PC-3 (cell line): ENCODE results near the gene LDHAL6B. TPM values are rescaled to one million over a fixed set of nuclear protein-coding genes. Genes with fewer than 3 reads are reported as not detected.

Experiments used
- ATAC-seq: fragments of 200-7000 bp; cut with Tn5 transposase; 2 replicates; pipeline ENCODE4 v1.9.1; 2020; ENCODE audit warnings: mild to moderate bottlenecking, moderate library complexity
- BruUV-seq: library from RNA; stranded (reverse); fragments of 400-500 nt; replicated peaks from 2 replicates; lab custom pipeline; 2021; lab: Mats Ljungman, UMichigan
- CTCF ChIA-PET: fragments of 300-600 bp; sonication (Branson Sonifier 250); formaldehyde crosslinking; loops from one replicate; lab custom pipeline; 2022; ENCODE audit warnings: antibody characterized with exemption; lab: Charles Lee
- POLR2A ChIA-PET: fragments of 300-600 bp; sonication (Branson Sonifier 250); formaldehyde crosslinking; loops from one replicate; lab custom pipeline; 2022; ENCODE audit warnings: antibody characterized with exemption; ENCODE audit not compliant: unreplicated experiment; lab: Charles Lee
- DNase-seq: peaks from one replicate; pipeline ENCODE4 v3.0.0-alpha.2; 2015
- H2AFZ ChIP-seq: fragments of 300-600 bp; sonication (generic); 2 replicates; pipeline ENCODE4 v1.6.0; 2016; ENCODE audit warnings: antibody characterized with exemption, low read length
- H3F3A ChIP-seq: fragments of 300-600 bp; sonication (generic); one replicate; pipeline ENCODE4 v1.6.0; 2017; ENCODE audit warnings: antibody characterized with exemption, low read length, control low read depth, mild to moderate bottlenecking; ENCODE audit not compliant: unreplicated experiment
- H3K27ac ChIP-seq: fragments of 300-600 bp; sonication (generic); 2 replicates; pipeline ENCODE4 v1.5.1; 2016; ENCODE audit warnings: mild to moderate bottlenecking, low read length
- H3K27me3 ChIP-seq: fragments of 300-600 bp; sonication (generic); 2 replicates; pipeline ENCODE4 v1.6.1; 2016; ENCODE audit warnings: low read length, mixed read lengths
- H3K36me3 ChIP-seq: fragments of 300-600 bp; sonication (generic); 2 replicates; pipeline ENCODE4 v1.6.1; 2016; ENCODE audit warnings: low read depth, mixed run types, low read length, mixed read lengths
- H3K4me1 ChIP-seq: fragments of 300-600 bp; sonication (generic); 2 replicates; pipeline ENCODE4 v1.5.1; 2016; ENCODE audit warnings: low read length; ENCODE audit not compliant: insufficient read depth
- H3K4me2 ChIP-seq: fragments of 300-600 bp; sonication (generic); 2 replicates; pipeline ENCODE4 v1.6.0; 2016; ENCODE audit warnings: low read length
- H3K4me3 ChIP-seq: fragments of 300-600 bp; sonication (generic); 2 replicates; pipeline ENCODE4 v1.5.1; 2016; ENCODE audit warnings: mild to moderate bottlenecking, low read length, mixed read lengths
- H3K79me2 ChIP-seq: fragments of 300-600 bp; sonication (generic); 2 replicates; pipeline ENCODE4 v1.6.1; 2017; ENCODE audit warnings: low read length, mixed read lengths
- H3K9ac ChIP-seq: fragments of 300-600 bp; sonication (generic); 2 replicates; pipeline ENCODE4 v1.6.0; 2016; ENCODE audit warnings: mild to moderate bottlenecking, low read length
- H3K9me2 ChIP-seq: fragments of 300-600 bp; sonication (generic); replicated peaks from 2 replicates; pipeline ENCODE4 v1.6.1; 2016; ENCODE audit warnings: mixed run types, low read length, mixed read lengths
- H3K9me3 ChIP-seq: fragments of 300-600 bp; sonication (generic); 2 replicates; pipeline ENCODE4 v1.6.1; 2016; ENCODE audit warnings: low read length, mixed read lengths
- H4K20me1 ChIP-seq: fragments of 300-600 bp; sonication (generic); 2 replicates; pipeline ENCODE4 v1.6.1; 2016; ENCODE audit warnings: low read length, mixed read lengths
- CTCF ChIP-seq: fragments of 300-600 bp; sonication (generic); conservative IDR thresholded peaks from 2 replicates; pipeline ENCODE4 v1.5.1; 2017; ENCODE audit warnings: antibody characterized with exemption, low read depth, mild to moderate bottlenecking, low read length
- EZH2 ChIP-seq: fragments of 300-600 bp; sonication (generic); IDR thresholded peaks from one replicate; pipeline ENCODE4 v1.6.1; 2017; ENCODE audit warnings: antibody characterized with exemption, mild to moderate bottlenecking, low read length; ENCODE audit not compliant: unreplicated experiment
- EZH2phosphoT487 ChIP-seq: fragments of 300-600 bp; sonication (generic); IDR thresholded peaks from 2 replicates; pipeline ENCODE4 v1.6.1; 2018; ENCODE audit warnings: mild to moderate bottlenecking, antibody characterized with exemption, low read length, borderline replicate concordance
- intact Hi-C: fragments of 100-400 bp; cut with micrococcal nuclease; formaldehyde crosslinking; loops from 2 replicates; pipeline ENCODE4 v1.9.0; 2023
- total RNA-seq: library from RNA; depleted of rRNA; stranded (reverse); fragments of >200 nt; gene quantifications from 2 replicates; pipeline ENCODE4 v1.2.3, GENCODE V29; 2014

LDHAL6B gene
- total RNA-seq, 1 experiment from 2014 or later, result not detected

- ChIA-PET CTCF (no interaction called here), POLR2A (interaction anchor here (0.6 kb wide), 1 partner anchor 177 kb away, joined by 3 read pairs; the partner anchor contains the start of gene MYO1E)
- Histone ChIP-seq H3K9ac (no peak overlapping the region), H3K36me3 (peaks cover 31% of the 10 kb centered on the region), H3K4me3 (no peak overlapping the region), H3F3A (peaks cover 9% of the 10 kb centered on the region), H3K27me3 (no peaks in the 10 kb centered on the region), H3K9me2 (no peaks in the 10 kb centered on the region), H3K79me2 (no peaks in the 10 kb centered on the region), H3K27ac (no peak overlapping the region), H3K4me2 (no peak overlapping the region), H3K4me1 (peaks cover 33% of the 10 kb centered on the region), H3K9me3 (no peaks in the 10 kb centered on the region), H2AFZ (no peak overlapping the region), H4K20me1 (no peaks in the 10 kb centered on the region)
- intact Hi-C loops, result no loop called here
- no peak for ATAC-seq
- BruUV-seq, result no TSS peak
- DNase-seq, result no peak
- no peak for TF ChIP-seq CTCF
- TF ChIP-seq EZH2, result no peak
- no peak for TF ChIP-seq EZH2phosphoT487
Observed at GRCh38 chr15:59196416-59196815, 10.2 kb upstream of the LDHAL6B start.

GRCh38 chr15:59197454-59197853 is 9.2 kb upstream of the LDHAL6B start:
- no peak overlapping the region for H2AFZ ChIP-seq
- H3K4me2 ChIP-seq, result no peak overlapping the region
- ChIA-PET POLR2A (no interaction called here), CTCF (no interaction called here)
- H3K27ac ChIP-seq, result no peak overlapping the region
- H3K9me3 ChIP-seq, result no peaks in the 10 kb centered on the region
- no peaks in the 10 kb centered on the region for H3K9me2 ChIP-seq
- peaks cover 26% of the 10 kb centered on the region for H3K4me1 ChIP-seq
- no peak for ATAC-seq
- no peaks in the 10 kb centered on the region for H3K79me2 ChIP-seq
- no peak overlapping the region for H3K9ac ChIP-seq
- H3K27me3 ChIP-seq, result no peaks in the 10 kb centered on the region
- H3K4me3 ChIP-seq, result no peak overlapping the region
- no peaks in the 10 kb centered on the region for H4K20me1 ChIP-seq
- TF ChIP-seq CTCF, result no peak
- TF ChIP-seq EZH2, result no peak
- no peak for TF ChIP-seq EZH2phosphoT487
- H3K36me3 ChIP-seq, result peaks cover 37% of the 10 kb centered on the region
- DNase-seq, result no peak
- H3F3A ChIP-seq, result peaks cover 3% of the 10 kb centered on the region
- intact Hi-C loops, result no loop called here
- BruUV-seq, result no TSS peak

- ChIA-PET CTCF (no interaction called here), POLR2A (no interaction called here)
- Histone ChIP-seq H2AFZ (no peak overlapping the region), H3K4me3 (no peak overlapping the region; the same call in 1 of the 2 replicates), H3K4me2 (peak overlapping the region; percentile 64), H3F3A (no peaks in the 10 kb centered on the region), H3K36me3 (peaks cover 28% of the 10 kb centered on the region), H3K9me2 (no peaks in the 10 kb centered on the region), H4K20me1 (no peaks in the 10 kb centered on the region), H3K9me3 (no peaks in the 10 kb centered on the region), H3K4me1 (peaks cover 16% of the 10 kb centered on the region), H3K9ac (peak overlapping the region; percentile 75), H3K27me3 (no peaks in the 10 kb centered on the region), H3K27ac (peak overlapping the region; percentile 98), H3K79me2 (no peaks in the 10 kb centered on the region)
- intact Hi-C loops, result no loop called here
- BruUV-seq, result no TSS peak
- DNase-seq (peak; percentile 86), ATAC-seq (peak; percentile 97)
- no peak for TF ChIP-seq EZH2phosphoT487
- no peak for TF ChIP-seq EZH2
- no peak for TF ChIP-seq CTCF
Observed at GRCh38 chr15:59199626-59200465, 6.8 kb upstream of the LDHAL6B start.
